ENCODE data around the gene CLCN2. TPM values are rescaled to one million over a fixed set of nuclear protein-coding genes. Genes with fewer than 3 reads are reported as not detected.

The CLCN2 gene
- 1.8 and 3.1 TPM in 2 replicates for total RNA-seq
- polyA plus RNA-seq = 0.93 and 1.7 TPM in 2 replicates
- polyA plus RNA-seq (2012) = 0.92 and 1.9 TPM in 2 replicates
- polyA minus RNA-seq (ENCODE audit: low replicate concordance) = 1.3 and 5.4 TPM in 2 replicates

DNA sequence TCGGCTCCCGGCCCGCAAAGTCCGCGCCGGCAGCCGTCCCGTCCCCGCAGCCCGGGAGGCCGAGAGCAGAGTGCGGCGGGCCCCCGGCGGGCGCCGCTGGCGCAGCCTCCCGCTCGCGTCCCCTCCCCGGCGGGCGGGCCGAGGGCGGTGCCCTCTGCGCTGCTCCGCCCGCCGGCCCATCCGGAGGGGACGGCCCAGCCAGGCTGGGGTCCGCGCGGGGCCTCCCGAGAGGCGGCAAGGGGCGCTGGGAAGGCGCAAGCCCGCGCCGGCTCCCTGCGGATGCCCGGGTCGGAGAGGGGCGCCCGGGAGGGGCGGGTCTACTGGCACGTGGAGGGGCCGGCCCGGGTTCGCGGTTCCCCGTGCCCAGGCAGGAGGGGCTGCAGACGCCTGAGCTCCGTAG is at the start of gene CLCN2, which contains the start of gene POLR2H:
TSS of gene CLCN2 (minus strand) at position 74 of the 400 bp plus-strand sequence. CDS start 126 bp downstream, outside the sequence.
TSS of gene POLR2H (plus strand) at position 179 of the 400 bp plus-strand sequence. CDS start 1,783 bp downstream, outside the sequence.
- Histone ChIP-seq H3K79me2 (ENCODE audit: control insufficient read depth, insufficient read depth, low read length) (peaks cover 16% of the 10 kb centered on the region), H3K9ac (ENCODE audit: insufficient read depth, low read length) (peak within 1 kb of the TSS; percentile 96), H3K27me3 (ENCODE audit: control insufficient read depth, insufficient read depth, low read length) (no peaks in the 10 kb centered on the region), H2AFZ (ENCODE audit: low read length) (peak within 1 kb of the TSS; percentile 81), H3K9me3 (ENCODE audit: control insufficient read depth, insufficient read depth, low read depth, low read length) (no peaks in the 10 kb centered on the region), H3K36me3 (ENCODE audit: control insufficient read depth, insufficient read depth, low read length) (no peaks in the 10 kb centered on the region), H4K20me1 (ENCODE audit: control insufficient read depth, extremely low read depth, insufficient read depth, low read length) (no peaks in the 10 kb centered on the region), H3K4me1 (ENCODE audit: control insufficient read depth, extremely low read depth, insufficient read depth, low read length) (peaks cover 6% of the 10 kb centered on the region), H3K27ac (ENCODE audit: insufficient read depth, low read length) (peak within 1 kb of the TSS; percentile 97), H3K4me3 (replicated peaks in 1 of 4; ENCODE audit: control extremely low read depth in 1 of 4, insufficient read depth in 1 of 4, low read depth in 3 of 4, low read length in 4 of 4) (peak within 1 kb of the TSS; percentile 84 to 93 (median 88)), H3K4me2 (ENCODE audit: extremely low read depth, insufficient read depth, low read length) (peak within 1 kb of the TSS; percentile 100)
- no peak for TF ChIP-seq EZH2 (IDR thresholded peaks at IDR 0.05; ENCODE audit: low read length, missing control alignments)
- TF ChIP-seq CTCF (conservative IDR thresholded peaks at IDR 0.05 in 1 of 2, IDR thresholded peaks at IDR 0.05 in 1 of 2; ENCODE audit: low read depth in 1 of 2, low read length in 2 of 2) = no peak
- DNase-seq (ENCODE audit: low read depth in 2 of 2) = peak; percentile 47 to 48

DNA sequence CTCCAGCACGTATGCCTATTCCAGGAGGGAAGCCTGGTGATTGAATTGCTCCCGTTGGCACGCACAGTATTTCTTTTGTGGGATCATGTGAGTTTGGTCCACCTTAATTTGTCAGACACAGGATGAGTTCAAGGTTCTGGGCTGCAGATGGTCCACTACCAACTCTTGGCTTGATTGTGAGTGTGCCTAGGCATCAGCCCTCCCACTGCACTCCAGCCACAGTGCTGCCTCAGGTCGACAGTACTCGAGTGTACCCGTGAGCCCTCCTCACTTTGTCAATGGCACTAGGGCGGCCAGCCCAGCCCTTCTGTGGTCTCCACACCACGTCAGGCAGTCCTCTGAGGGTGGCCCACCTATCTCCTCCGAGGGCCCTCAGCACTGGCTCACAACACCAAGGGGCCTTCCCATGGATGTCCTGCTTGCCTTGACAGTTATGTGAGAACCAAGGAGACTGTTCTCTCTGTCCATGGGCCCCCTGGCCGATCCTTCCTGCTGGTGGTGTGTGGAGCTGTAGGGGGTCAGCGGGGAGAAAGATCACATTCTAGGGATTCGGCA is 48.6 kb upstream of the CLCN2 start:
- TF ChIP-seq CTCF (conservative IDR thresholded peaks at IDR 0.05 in 1 of 2, IDR thresholded peaks at IDR 0.05 in 1 of 2; ENCODE audit: low read depth in 1 of 2, low read length in 2 of 2) = no peak
- TF ChIP-seq EZH2 (IDR thresholded peaks at IDR 0.05; ENCODE audit: low read length, missing control alignments) = no peak
- Histone ChIP-seq H3K9me3 (ENCODE audit: control insufficient read depth, insufficient read depth, low read depth, low read length) (no peaks in the 10 kb centered on the region), H3K9ac (ENCODE audit: insufficient read depth, low read length) (no peak overlapping the region), H3K36me3 (ENCODE audit: control insufficient read depth, insufficient read depth, low read length) (no peaks in the 10 kb centered on the region), H2AFZ (ENCODE audit: low read length) (no peak overlapping the region), H3K4me3 (replicated peaks in 1 of 4; ENCODE audit: control extremely low read depth in 1 of 4, insufficient read depth in 1 of 4, low read depth in 3 of 4, low read length in 4 of 4) (no peak overlapping the region), H3K4me2 (ENCODE audit: extremely low read depth, insufficient read depth, low read length) (no peak overlapping the region), H3K27ac (ENCODE audit: insufficient read depth, low read length) (no peak overlapping the region), H3K27me3 (ENCODE audit: control insufficient read depth, insufficient read depth, low read length) (peaks cover 4% of the 10 kb centered on the region), H3K4me1 (ENCODE audit: control insufficient read depth, extremely low read depth, insufficient read depth, low read length) (no peaks in the 10 kb centered on the region), H4K20me1 (ENCODE audit: control insufficient read depth, extremely low read depth, insufficient read depth, low read length) (no peaks in the 10 kb centered on the region), H3K79me2 (ENCODE audit: control insufficient read depth, insufficient read depth, low read length) (no peaks in the 10 kb centered on the region)
- no peak for DNase-seq (ENCODE audit: low read depth in 2 of 2)

DNA sequence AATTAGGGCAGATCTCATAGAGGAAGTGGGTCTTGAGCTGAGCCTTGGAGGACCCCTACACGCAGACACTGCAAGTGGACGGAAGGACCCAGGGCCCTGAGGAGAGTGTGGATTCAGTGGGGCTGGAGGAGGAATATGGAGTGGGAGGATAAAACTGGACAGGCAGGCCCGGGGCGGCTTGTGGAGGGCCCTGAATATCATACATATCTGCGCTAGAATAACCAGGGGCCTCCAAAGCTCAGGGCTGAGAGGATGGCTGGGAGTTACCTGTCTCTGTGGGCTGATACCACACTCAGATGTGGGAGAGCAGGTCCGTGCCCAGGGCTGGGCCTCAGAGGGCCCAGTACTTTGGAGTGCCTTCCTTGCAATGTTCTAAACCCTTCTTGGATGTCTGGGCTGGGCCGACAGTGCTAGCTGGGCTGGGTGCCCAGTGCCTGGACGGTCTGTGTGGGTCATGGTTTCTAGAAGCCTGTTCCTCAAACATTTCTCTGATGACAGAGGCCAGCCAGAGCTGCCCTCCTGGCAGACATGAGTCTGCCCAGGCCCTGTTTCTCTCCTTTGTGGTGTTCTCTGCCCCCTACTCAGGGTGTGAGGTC is 48.0 kb upstream of the CLCN2 start:
- no peaks in the 10 kb centered on the region for H3K9me3 ChIP-seq (ENCODE audit: control insufficient read depth, insufficient read depth, low read depth, low read length)
- no peak for DNase-seq (ENCODE audit: low read depth in 2 of 2)

More for the DNA sequence above, 48.0 kb upstream of the CLCN2 start:
- H3K4me2 ChIP-seq (ENCODE audit: extremely low read depth, insufficient read depth, low read length) = no peak overlapping the region
- peaks cover 4% of the 10 kb centered on the region for H3K27me3 ChIP-seq (ENCODE audit: control insufficient read depth, insufficient read depth, low read length)
- H3K4me3 ChIP-seq (replicated peaks in 1 of 4; ENCODE audit: control extremely low read depth in 1 of 4, insufficient read depth in 1 of 4, low read depth in 3 of 4, low read length in 4 of 4) = no peak overlapping the region
- no peaks in the 10 kb centered on the region for H3K36me3 ChIP-seq (ENCODE audit: control insufficient read depth, insufficient read depth, low read length)
- H2AFZ ChIP-seq (ENCODE audit: low read length) = no peak overlapping the region
- no peak overlapping the region for H3K9ac ChIP-seq (ENCODE audit: insufficient read depth, low read length)
- H3K4me1 ChIP-seq (ENCODE audit: control insufficient read depth, extremely low read depth, insufficient read depth, low read length) = no peaks in the 10 kb centered on the region
- TF ChIP-seq EZH2 (IDR thresholded peaks at IDR 0.05; ENCODE audit: low read length, missing control alignments) = no peak
- TF ChIP-seq CTCF (conservative IDR thresholded peaks at IDR 0.05 in 1 of 2, IDR thresholded peaks at IDR 0.05 in 1 of 2; ENCODE audit: low read depth in 1 of 2, low read length in 2 of 2) = no peak
- H4K20me1 ChIP-seq (ENCODE audit: control insufficient read depth, extremely low read depth, insufficient read depth, low read length) = no peaks in the 10 kb centered on the region
- no peak overlapping the region for H3K27ac ChIP-seq (ENCODE audit: insufficient read depth, low read length)
- no peaks in the 10 kb centered on the region for H3K79me2 ChIP-seq (ENCODE audit: control insufficient read depth, insufficient read depth, low read length)

Measured in fibroblast of lung (primary cell).